H9 (cell line): Measurements from ENCODE around the gene CHRM4. TPM values are rescaled to one million over a fixed set of nuclear protein-coding genes. Genes with fewer than 3 reads are reported as not detected.

Experiments used
- DNase-seq: peaks from one replicate; pipeline ENCODE4 v3.0.0-alpha.2; 2017
- H2AFZ ChIP-seq: one replicate; pipeline ENCODE4 v1.6.1; 2013; ENCODE audit warnings: mild to moderate bottlenecking, low read length, control low read depth, moderate library complexity
- H2AK5ac ChIP-seq: 2 replicates; pipeline ENCODE4 v1.6.1; 2013; ENCODE audit warnings: low read length, control low read depth, mixed read lengths; ENCODE audit not compliant: insufficient read length
- H2BK120ac ChIP-seq: one replicate; pipeline ENCODE4 v1.6.1; 2013; ENCODE audit warnings: low read depth, mild to moderate bottlenecking, low read length, control low read depth, inconsistent platforms; ENCODE audit not compliant: poor library complexity, severe bottlenecking
- H2BK12ac ChIP-seq: 2 replicates; pipeline ENCODE4 v1.6.1; 2013; ENCODE audit warnings: low read length, control low read depth, mixed read lengths, low read depth; ENCODE audit not compliant: insufficient read length
- H2BK15ac ChIP-seq: 2 replicates; pipeline ENCODE4 v1.6.1; 2013; ENCODE audit warnings: low read depth, low read length, control low read depth
- H2BK20ac ChIP-seq: one replicate; pipeline ENCODE4 v1.6.1; 2013; ENCODE audit warnings: low read depth, mild to moderate bottlenecking, low read length, control low read depth, inconsistent platforms; ENCODE audit not compliant: poor library complexity, severe bottlenecking
- H2BK5ac ChIP-seq: 2 replicates; pipeline ENCODE4 v1.6.1; 2013; ENCODE audit warnings: low read length, control low read depth, mixed read lengths; ENCODE audit not compliant: insufficient read length
- H3K14ac ChIP-seq: 2 replicates; pipeline ENCODE4 v1.6.1; 2013; ENCODE audit warnings: low read length, control low read depth; ENCODE audit not compliant: insufficient read depth
- H3K18ac ChIP-seq: 2 replicates; pipeline ENCODE4 v1.6.1; 2013; ENCODE audit warnings: low read depth, mild to moderate bottlenecking, mixed read lengths, low read length, control low read depth; ENCODE audit not compliant: insufficient read length
- H3K23ac ChIP-seq: 2 replicates; pipeline ENCODE4 v1.6.1; 2013; ENCODE audit warnings: low read length, control low read depth, mixed read lengths, low read depth; ENCODE audit not compliant: insufficient read length
- H3K23me2 ChIP-seq: 2 replicates; pipeline ENCODE4 v1.6.1; 2013; ENCODE audit warnings: low read depth, mild to moderate bottlenecking, mixed read lengths, low read length, control low read depth; ENCODE audit not compliant: insufficient read length, poor library complexity, severe bottlenecking
- H3K27ac ChIP-seq: 2 replicates; pipeline ENCODE4 v1.5.1; 2013; ENCODE audit warnings: low read length, control low read depth, mixed read lengths, low read depth; ENCODE audit not compliant: insufficient read length
- H3K27me3 ChIP-seq: 2 replicates; pipeline ENCODE4 v1.6.1; 2013; ENCODE audit warnings: low read length, control low read depth, inconsistent platforms; ENCODE audit not compliant: insufficient read depth
- H3K4ac ChIP-seq: 2 replicates; pipeline ENCODE4 v1.6.1; 2013; ENCODE audit warnings: low read depth, mild to moderate bottlenecking, control low read depth, inconsistent platforms, low read length, moderate library complexity
- H3K4me1 ChIP-seq: 2 replicates; pipeline ENCODE4 v1.6.1; 2013; ENCODE audit warnings: low read length, control low read depth, inconsistent platforms; ENCODE audit not compliant: insufficient read depth
- H3K4me2 ChIP-seq: 2 replicates; pipeline ENCODE4 v1.6.1; 2013; ENCODE audit warnings: low read length, control low read depth, mixed read lengths; ENCODE audit not compliant: insufficient read length, insufficient read depth
- H3K56ac ChIP-seq: 2 replicates; pipeline ENCODE4 v1.6.1; 2013; ENCODE audit warnings: low read depth, mild to moderate bottlenecking, mixed read lengths, low read length, control low read depth; ENCODE audit not compliant: insufficient read length
- H3K79me1 ChIP-seq: 2 replicates; pipeline ENCODE4 v1.6.1; 2013; ENCODE audit warnings: low read depth, mild to moderate bottlenecking, moderate library complexity, low read length, control low read depth, inconsistent platforms; ENCODE audit not compliant: insufficient read depth, poor library complexity, severe bottlenecking
- H3K79me2 ChIP-seq: 2 replicates; pipeline ENCODE4 v1.6.1; 2013; ENCODE audit warnings: low read length, control low read depth, inconsistent platforms; ENCODE audit not compliant: insufficient read depth
- H3K9ac ChIP-seq: 2 replicates; pipeline ENCODE4 v1.6.1; 2013; ENCODE audit warnings: low read length, control low read depth, mixed read lengths; ENCODE audit not compliant: insufficient read length; ENCODE audit errors: extremely low read depth
- H3K9me3 ChIP-seq: one replicate; pipeline ENCODE4 v1.6.1; 2013; ENCODE audit warnings: low read depth, low read length, inconsistent platforms; ENCODE audit not compliant: control insufficient read depth
- H3T11ph ChIP-seq: one replicate; pipeline ENCODE4 v1.6.1; 2013; ENCODE audit warnings: mild to moderate bottlenecking, low read length, control low read depth, inconsistent platforms
- H4K20me1 ChIP-seq: one replicate; pipeline ENCODE4 v1.6.1; 2013; ENCODE audit not compliant: control insufficient read depth, insufficient read length, insufficient read depth
- H4K5ac ChIP-seq: 2 replicates; pipeline ENCODE4 v1.6.1; 2013; ENCODE audit warnings: low read depth, mild to moderate bottlenecking, mixed read lengths, low read length, control low read depth; ENCODE audit not compliant: insufficient read length
- H4K8ac ChIP-seq: replicated peaks from 2 replicates; pipeline ENCODE4 v1.6.1; 2013; ENCODE audit warnings: low read length, control low read depth, mixed read lengths, low read depth; ENCODE audit not compliant: insufficient read length
- H4K91ac ChIP-seq: 2 replicates; pipeline ENCODE4 v1.6.1; 2013; ENCODE audit warnings: low read depth, mild to moderate bottlenecking, moderate library complexity, mixed read lengths, low read length, control low read depth; ENCODE audit not compliant: insufficient read length
- H3K27ac Mint-ChIP-seq, 3 experiments: 2 replicates in 2 of 3; 3 replicates in 1 of 3; pipeline ENCODE4 v1.8.0; 2020 to 2021; ENCODE audit warnings: mixed read lengths in 3 of 3, mild to moderate bottlenecking in 1 of 3, moderate library complexity in 1 of 3
- H3K27me3 Mint-ChIP-seq: 2 replicates; pipeline ENCODE4 v1.8.0; 2021; ENCODE audit warnings: low read depth, mild to moderate bottlenecking, moderate library complexity, mixed read lengths
- H3K36me3 Mint-ChIP-seq, 3 experiments: 2 replicates in 2 of 3; 3 replicates in 1 of 3; pipeline ENCODE4 v1.8.0; 2020 to 2021; ENCODE audit warnings: low read depth in 3 of 3, mixed read lengths in 3 of 3; ENCODE audit not compliant: insufficient read depth in 1 of 3
- H3K4me1 Mint-ChIP-seq, 2 experiments: 2 replicates each; pipeline ENCODE4 v1.8.0; 2020; ENCODE audit warnings: mixed read lengths in 2 of 2
- H3K4me3 Mint-ChIP-seq, 2 experiments: 2 replicates in 1 of 2; 3 replicates in 1 of 2; pipeline ENCODE4 v1.8.0; 2020 to 2021; ENCODE audit warnings: mild to moderate bottlenecking in 2 of 2, mixed read lengths in 2 of 2, moderate library complexity in 1 of 2
- H3K9me3 Mint-ChIP-seq, 2 experiments: 2 replicates in 1 of 2; 3 replicates in 1 of 2; pipeline ENCODE4 v1.8.0; 2020; ENCODE audit warnings: mild to moderate bottlenecking in 2 of 2, mixed read lengths in 2 of 2, moderate library complexity in 1 of 2
- WGBS: extraction: QIAGEN DNeasy Blood & Tissue Kit; methylation state at CpG from one replicate; pipeline ENCODE4 v1.1.7; 2013; ENCODE audit warnings: missing lambda C conversion rate, low lambda C conversion rate, mixed read lengths; ENCODE audit not compliant: insufficient read length; ENCODE audit errors: extremely low coverage; 5-methylcytosine and 5-hydroxymethylcytosine counted together
- total RNA-seq: library from RNA; stranded (reverse); gene quantifications from 2 replicates; pipeline ENCODE4 v1.2.1, GENCODE V29; 2021
- TF ChIP-seq, protein P1 (sequence below): fragments of 200-600 bp; sonication (generic); conservative IDR thresholded peaks from 3 replicates; pipeline ENCODE4 v1.8.0; 2021; ENCODE audit warnings: antibody characterized with exemption, mild to moderate bottlenecking

The CHRM4 gene
- total RNA-seq, 1 experiment from 2014 or later: 1.0 TPM

DNA sequence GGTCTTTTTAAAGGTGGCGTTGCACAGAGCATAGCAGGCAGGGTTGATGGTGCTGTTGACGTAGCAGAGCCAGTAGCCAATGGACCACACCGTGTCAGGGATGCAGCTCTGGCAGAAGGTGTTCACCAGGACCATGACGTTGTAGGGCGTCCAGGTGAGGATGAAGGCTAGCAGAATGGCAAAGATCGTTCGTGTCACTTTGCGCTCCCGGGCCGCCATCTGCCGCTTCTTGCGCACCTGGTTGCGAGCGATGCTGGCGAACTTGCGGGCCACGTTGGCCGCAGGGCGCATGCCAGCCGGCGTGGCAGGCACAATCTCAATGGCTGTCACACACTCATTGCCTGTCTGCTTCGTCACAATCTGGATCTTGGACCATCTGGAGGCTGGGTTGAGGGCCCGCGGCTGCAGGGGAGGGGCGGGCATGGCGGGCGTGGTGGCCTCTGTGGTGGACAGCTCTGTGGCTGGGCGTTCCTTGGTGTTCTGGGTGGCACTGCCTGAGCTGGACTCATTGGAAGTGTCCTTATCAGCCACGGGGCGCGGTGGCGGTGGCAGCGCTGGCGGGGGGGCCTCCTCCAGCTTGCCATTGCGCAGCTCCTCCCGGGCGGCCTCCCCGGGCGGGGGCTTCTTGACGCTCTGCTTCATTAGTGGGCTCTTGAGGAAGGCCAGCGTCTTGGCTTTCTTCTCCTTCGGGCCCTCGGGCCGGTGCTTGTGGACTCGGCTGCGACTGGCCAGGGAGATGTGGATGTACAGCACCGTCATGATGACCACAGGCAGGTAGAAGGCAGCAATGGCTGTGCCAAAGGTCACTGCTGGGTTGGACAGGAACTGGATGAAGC is 6.2 kb downstream of the CHRM4 start:
- Mint-ChIP-seq H3K9me3 (no peaks in the 10 kb centered on the region), H3K36me3 (peaks cover 5 to 10% (median 9%) of the 10 kb centered on the region in 3 experiments; a peak in 5 of 7 replicates), H3K4me3 (peak overlapping the region in 1 of 2 experiments; percentile 15; a peak in 1 of 5 replicates), H3K4me1 (peaks cover 18 to 44% of the 10 kb centered on the region in 2 experiments), H3K27me3 (peaks cover 56% of the 10 kb centered on the region), H3K27ac (no peak overlapping the region)
- H3K14ac ChIP-seq: no peak overlapping the region
- H3K27ac ChIP-seq: no peak overlapping the region
- H3K23ac ChIP-seq: no peak overlapping the region
- H2AFZ ChIP-seq: no peak overlapping the region
- TF ChIP-seq, protein P1, sequence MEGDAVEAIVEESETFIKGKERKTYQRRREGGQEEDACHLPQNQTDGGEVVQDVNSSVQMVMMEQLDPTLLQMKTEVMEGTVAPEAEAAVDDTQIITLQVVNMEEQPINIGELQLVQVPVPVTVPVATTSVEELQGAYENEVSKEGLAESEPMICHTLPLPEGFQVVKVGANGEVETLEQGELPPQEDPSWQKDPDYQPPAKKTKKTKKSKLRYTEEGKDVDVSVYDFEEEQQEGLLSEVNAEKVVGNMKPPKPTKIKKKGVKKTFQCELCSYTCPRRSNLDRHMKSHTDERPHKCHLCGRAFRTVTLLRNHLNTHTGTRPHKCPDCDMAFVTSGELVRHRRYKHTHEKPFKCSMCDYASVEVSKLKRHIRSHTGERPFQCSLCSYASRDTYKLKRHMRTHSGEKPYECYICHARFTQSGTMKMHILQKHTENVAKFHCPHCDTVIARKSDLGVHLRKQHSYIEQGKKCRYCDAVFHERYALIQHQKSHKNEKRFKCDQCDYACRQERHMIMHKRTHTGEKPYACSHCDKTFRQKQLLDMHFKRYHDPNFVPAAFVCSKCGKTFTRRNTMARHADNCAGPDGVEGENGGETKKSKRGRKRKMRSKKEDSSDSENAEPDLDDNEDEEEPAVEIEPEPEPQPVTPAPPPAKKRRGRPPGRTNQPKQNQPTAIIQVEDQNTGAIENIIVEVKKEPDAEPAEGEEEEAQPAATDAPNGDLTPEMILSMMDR: no peak
- no peak for DNase-seq
- H3K79me1 ChIP-seq: no peaks in the 10 kb centered on the region
- no peaks in the 10 kb centered on the region for H3K79me2 ChIP-seq
- H4K5ac ChIP-seq: no peak overlapping the region
- H3K18ac ChIP-seq: no peak overlapping the region
- no peak overlapping the region for H3K9ac ChIP-seq
- H2BK15ac ChIP-seq: no peak overlapping the region
- H3K9me3 ChIP-seq: no peaks in the 10 kb centered on the region
- peaks cover 4% of the 10 kb centered on the region; the same call in 1 of the 2 replicates for H3K4me1 ChIP-seq
- H3K56ac ChIP-seq: no peak overlapping the region
- H3K27me3 ChIP-seq: peaks cover 15% of the 10 kb centered on the region; the same call in 1 of the 2 replicates
- H4K8ac ChIP-seq: no peak overlapping the region
- no peak overlapping the region for H2BK5ac ChIP-seq
- H2AK5ac ChIP-seq: no peak overlapping the region
- WGBS: no CpG with 5 or more reads among the region's 47 CpGs
- no peak overlapping the region for H3K4ac ChIP-seq
- no peak overlapping the region for H2BK120ac ChIP-seq
- peaks cover 14% of the 10 kb centered on the region for H3K23me2 ChIP-seq
- no peak overlapping the region for H4K91ac ChIP-seq
- H3T11ph ChIP-seq: no peak overlapping the region
- H4K20me1 ChIP-seq: no peaks in the 10 kb centered on the region
- no peak overlapping the region for H2BK20ac ChIP-seq
- no peak overlapping the region for H2BK12ac ChIP-seq
- no peak overlapping the region for H3K4me2 ChIP-seq
